Keratinocyte (primary cell): ENCODE results near the gene TNNT2. TPM values are rescaled to one million over a fixed set of nuclear protein-coding genes. Genes with fewer than 3 reads are reported as not detected.

ENCODE experiments used
- DNase-seq: peaks from one replicate; pipeline ENCODE4 v3.0.0-alpha.2; 2011; ENCODE audit warnings: low read depth, missing footprints, low spot score
- FAIRE-seq: peaks from 2 replicates; lab custom pipeline; 2011; peaks lifted over from hg19 to GRCh38; lab: Jason Lieb, UNC
- H2AFZ ChIP-seq: 2 replicates; pipeline ENCODE4 v1.6.0; 2012; ENCODE audit warnings: low read length, control low read depth, inconsistent platforms; ENCODE audit not compliant: control insufficient read depth
- H3K27ac ChIP-seq: 2 replicates; pipeline ENCODE4 v1.5.1; 2011; ENCODE audit warnings: low read length; ENCODE audit not compliant: control insufficient read depth, insufficient read depth
- H3K27me3 ChIP-seq: 3 replicates; pipeline ENCODE4 v1.6.0; 2011; ENCODE audit warnings: low read length; ENCODE audit not compliant: control insufficient read depth, insufficient read depth; ENCODE audit errors: extremely low read depth
- H3K36me3 ChIP-seq, 2 experiments: 2 replicates in 1 of 2; 3 replicates in 1 of 2; pipeline ENCODE4 v1.5.1; 2011; ENCODE audit warnings: low read length in 2 of 2, mild to moderate bottlenecking in 1 of 2; ENCODE audit not compliant: control insufficient read depth in 2 of 2, insufficient read depth in 2 of 2; ENCODE audit errors: extremely low read depth in 1 of 2
- H3K4me1 ChIP-seq: 3 replicates; pipeline ENCODE4 v1.5.1; 2011; ENCODE audit warnings: low read length; ENCODE audit not compliant: control insufficient read depth, insufficient read depth; ENCODE audit errors: extremely low read depth
- H3K4me2 ChIP-seq: 3 replicates; pipeline ENCODE4 v1.6.0; 2011; ENCODE audit warnings: low read depth, low read length; ENCODE audit not compliant: control insufficient read depth, insufficient read depth; ENCODE audit errors: extremely low read depth
- H3K4me3 ChIP-seq, 3 experiments: fragments of 200-600 bp in 1 of 3; sonication (generic) in 1 of 3; 2 replicates in 2 of 3; 3 replicates in 1 of 3; pipeline ENCODE4 v1.5.1; 2011 to 2016; ENCODE audit warnings: low read length in 3 of 3, mild to moderate bottlenecking in 3 of 3, control low read depth in 2 of 3, inconsistent platforms in 1 of 3, low read depth in 1 of 3, mixed read lengths in 1 of 3, mixed run types in 1 of 3, moderate library complexity in 1 of 3; ENCODE audit not compliant: control insufficient read depth in 2 of 3, insufficient read depth in 2 of 3; ENCODE audit errors: extremely low read depth in 1 of 3
- H3K79me2 ChIP-seq: 2 replicates; pipeline ENCODE4 v1.6.0; 2012; ENCODE audit warnings: low read length; ENCODE audit not compliant: control insufficient read depth, insufficient read depth
- H3K9ac ChIP-seq: 3 replicates; pipeline ENCODE4 v1.6.0; 2011; ENCODE audit warnings: low read length; ENCODE audit not compliant: control insufficient read depth, insufficient read depth; ENCODE audit errors: extremely low read depth
- H3K9me1 ChIP-seq: 3 replicates; pipeline ENCODE4 v1.6.0; 2011; ENCODE audit warnings: low read length; ENCODE audit not compliant: control insufficient read depth, insufficient read depth; ENCODE audit errors: extremely low read depth
- H3K9me3 ChIP-seq: 2 replicates; pipeline ENCODE4 v1.5.1; 2012; ENCODE audit warnings: low read depth, low read length; ENCODE audit not compliant: control insufficient read depth
- H4K20me1 ChIP-seq: 3 replicates; pipeline ENCODE4 v1.6.0; 2011; ENCODE audit warnings: low read length; ENCODE audit not compliant: control insufficient read depth, insufficient read depth; ENCODE audit errors: extremely low read depth
- EZH2 ChIP-seq: IDR thresholded peaks from one replicate; pipeline ENCODE4 v1.6.1; 2012; ENCODE audit warnings: inconsistent platforms, mild to moderate bottlenecking, low read length, moderate library complexity
- dilution Hi-C: fragments of 300-500 bp; cut with MboI; formaldehyde crosslinking; loops from one replicate; pipeline ENCODE4 v1.7.0; 2020; ENCODE audit warnings: low sequenced_read_pairs; ENCODE audit not compliant: extremely low pct_ligation_motif_present
- polyA plus RNA-seq, 5 experiments: library from polyadenylated mRNA; depleted of rRNA in 3 of 5; stranded (reverse) in 3 of 5; stranded (forward) in 1 of 5; unstranded in 1 of 5; fragments of >200 nt; gene quantifications; 1 replicate in 1 of 5; 2 replicates in 3 of 5; 3 replicates in 1 of 5; pipeline versions ENCODE4 v1.2.1 to v1.2.3, GENCODE V29; 2011 to 2012; ENCODE audit warnings: missing spikeins in 2 of 5, low read depth in 1 of 5, low replicate concordance in 1 of 5
- TF ChIP-seq, protein P1 (sequence below), 3 experiments: IDR thresholded peaks in 1 of 3; conservative IDR thresholded peaks in 1 of 3; optimal IDR thresholded peaks in 1 of 3; 2 replicates in 2 of 3; 3 replicates in 1 of 3; pipeline versions ENCODE3 to v1.5.1; 2011; ENCODE audit warnings: low read length in 3 of 3, mild to moderate bottlenecking in 3 of 3, moderate library complexity in 2 of 3, control low read depth in 1 of 3, inconsistent platforms in 1 of 3; ENCODE audit not compliant: insufficient read depth in 2 of 3; ENCODE audit errors: extremely low read depth in 1 of 3

The TNNT2 gene
- polyA plus RNA-seq, 1 donor (not counting 4 experiments of a cell fraction or from before 2014, with no cell fraction given): 1.4 TPM

DNA sequence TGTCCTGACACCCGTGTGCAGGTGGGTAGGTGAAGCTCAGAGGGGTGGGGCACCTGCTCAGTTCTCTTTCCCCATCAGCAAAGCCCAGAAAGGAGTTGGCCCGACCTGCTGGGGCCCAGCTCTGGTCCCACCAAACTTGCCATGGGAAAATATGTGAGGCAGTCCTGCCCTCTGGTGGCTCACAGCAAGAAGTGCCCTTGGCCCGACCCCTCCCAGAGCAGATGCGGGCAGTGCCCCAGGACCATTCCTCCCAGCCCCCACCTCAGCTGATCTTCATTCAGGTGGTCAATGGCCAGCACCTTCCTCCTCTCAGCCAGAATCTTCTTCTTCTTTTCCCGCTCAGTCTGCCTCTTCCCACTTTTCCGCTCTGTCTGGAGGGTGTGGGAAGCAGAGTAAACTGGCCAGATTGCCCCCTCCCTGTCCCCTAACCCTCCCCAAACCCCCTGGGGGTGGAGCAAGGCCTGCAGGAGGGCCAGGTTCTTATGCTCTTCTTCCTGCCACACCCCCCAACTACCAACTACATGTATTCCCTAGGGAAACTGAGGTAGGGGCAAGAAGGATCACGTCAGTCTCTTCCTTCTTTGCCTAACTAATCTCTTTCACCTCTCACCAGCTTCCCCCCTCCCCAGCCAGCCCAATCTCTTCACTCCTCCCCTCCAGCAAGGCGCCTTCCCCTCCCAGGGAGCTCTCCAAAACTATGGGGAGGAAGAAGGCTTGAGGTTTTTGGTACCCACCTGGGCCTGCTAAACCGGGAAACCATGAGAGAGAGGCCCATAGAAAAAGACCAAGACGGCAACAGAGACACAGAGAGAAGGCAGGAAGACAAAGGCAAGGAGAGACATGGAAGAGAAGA is 15.6 kb downstream of the TNNT2 start:
- Histone ChIP-seq H3K4me3 (no peak overlapping the region), H3K27ac (no peak overlapping the region), H4K20me1 (no peaks in the 10 kb centered on the region), H3K9me1 (no peaks in the 10 kb centered on the region), H3K79me2 (no peaks in the 10 kb centered on the region), H3K9me3 (no peaks in the 10 kb centered on the region), H3K27me3 (peaks cover 17% of the 10 kb centered on the region), H3K36me3 (no peaks in the 10 kb centered on the region), H2AFZ (no peak overlapping the region), H3K4me1 (peaks cover 11% of the 10 kb centered on the region), H3K9ac (no peak overlapping the region), H3K4me2 (no peak overlapping the region)
- dilution Hi-C loops: no loop called here
- FAIRE-seq (peak; percentile 96), DNase-seq (no peak)
- TF ChIP-seq, protein P1, sequence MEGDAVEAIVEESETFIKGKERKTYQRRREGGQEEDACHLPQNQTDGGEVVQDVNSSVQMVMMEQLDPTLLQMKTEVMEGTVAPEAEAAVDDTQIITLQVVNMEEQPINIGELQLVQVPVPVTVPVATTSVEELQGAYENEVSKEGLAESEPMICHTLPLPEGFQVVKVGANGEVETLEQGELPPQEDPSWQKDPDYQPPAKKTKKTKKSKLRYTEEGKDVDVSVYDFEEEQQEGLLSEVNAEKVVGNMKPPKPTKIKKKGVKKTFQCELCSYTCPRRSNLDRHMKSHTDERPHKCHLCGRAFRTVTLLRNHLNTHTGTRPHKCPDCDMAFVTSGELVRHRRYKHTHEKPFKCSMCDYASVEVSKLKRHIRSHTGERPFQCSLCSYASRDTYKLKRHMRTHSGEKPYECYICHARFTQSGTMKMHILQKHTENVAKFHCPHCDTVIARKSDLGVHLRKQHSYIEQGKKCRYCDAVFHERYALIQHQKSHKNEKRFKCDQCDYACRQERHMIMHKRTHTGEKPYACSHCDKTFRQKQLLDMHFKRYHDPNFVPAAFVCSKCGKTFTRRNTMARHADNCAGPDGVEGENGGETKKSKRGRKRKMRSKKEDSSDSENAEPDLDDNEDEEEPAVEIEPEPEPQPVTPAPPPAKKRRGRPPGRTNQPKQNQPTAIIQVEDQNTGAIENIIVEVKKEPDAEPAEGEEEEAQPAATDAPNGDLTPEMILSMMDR (optimal IDR thresholded peaks at IDR 0.05 in 1 of 3, IDR thresholded peaks at IDR 0.05 in 1 of 3, conservative IDR thresholded peaks at IDR 0.05 in 1 of 3; ENCODE audit: extremely low read depth in 1 of 3, insufficient read depth in 2 of 3, low read length in 3 of 3): peak; percentile 89 to 95 (median 92)
- no peak for TF ChIP-seq EZH2

DNA sequence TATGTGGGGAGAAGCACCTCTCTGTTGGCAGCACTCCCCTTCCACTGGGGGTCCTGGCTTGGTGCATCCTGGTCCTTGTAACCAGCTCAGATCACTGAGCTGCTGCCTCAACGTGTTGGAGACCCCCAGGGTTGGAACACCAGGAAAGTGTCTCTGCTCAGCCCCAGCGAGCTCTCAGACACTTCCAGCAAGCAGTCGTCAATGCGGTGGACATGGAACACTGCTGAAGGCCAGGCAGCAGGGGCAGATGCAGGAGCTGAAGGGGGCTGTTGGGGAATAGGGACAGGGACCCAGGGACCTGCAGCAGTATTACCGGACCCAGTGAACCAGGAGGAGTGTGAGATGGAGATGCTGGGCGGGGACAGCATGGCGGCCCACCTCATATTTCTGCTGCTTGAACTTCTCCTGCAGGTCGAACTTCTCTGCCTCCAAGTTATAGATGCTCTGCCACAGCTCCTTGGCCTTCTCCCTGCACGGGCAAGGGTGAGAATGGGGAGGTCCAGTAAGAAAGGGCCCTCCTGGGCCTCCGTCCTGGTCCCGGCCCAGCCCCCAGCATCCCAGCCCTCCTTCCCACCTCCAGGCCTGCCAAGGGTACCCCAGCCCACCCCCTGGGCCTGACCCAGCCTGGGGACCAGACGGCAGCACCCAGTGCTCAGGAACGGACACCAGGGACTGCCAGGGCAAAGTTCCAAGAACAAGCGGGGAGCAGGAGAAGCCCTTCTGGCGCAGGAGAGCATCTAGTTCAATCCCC is 16.4 kb downstream of the TNNT2 start:
- no peaks in the 10 kb centered on the region for H3K9me3 ChIP-seq
- H3K4me3 ChIP-seq: no peak overlapping the region
- dilution Hi-C loops: no loop called here
- peaks cover 11% of the 10 kb centered on the region for H3K4me1 ChIP-seq
- H3K79me2 ChIP-seq: no peaks in the 10 kb centered on the region
- FAIRE-seq (no peak), DNase-seq (no peak)
- TF ChIP-seq, protein P1 (optimal IDR thresholded peaks at IDR 0.05 in 1 of 3, IDR thresholded peaks at IDR 0.05 in 1 of 3, conservative IDR thresholded peaks at IDR 0.05 in 1 of 3; ENCODE audit: extremely low read depth in 1 of 3, insufficient read depth in 2 of 3, low read length in 3 of 3): no peak
- no peak for TF ChIP-seq EZH2
- peaks cover 11% of the 10 kb centered on the region for H3K27me3 ChIP-seq
- no peak overlapping the region for H2AFZ ChIP-seq
- H3K9me1 ChIP-seq: no peaks in the 10 kb centered on the region
- no peak overlapping the region for H3K9ac ChIP-seq
- no peaks in the 10 kb centered on the region for H4K20me1 ChIP-seq
- no peaks in the 10 kb centered on the region for H3K36me3 ChIP-seq
- no peak overlapping the region for H3K27ac ChIP-seq
- H3K4me2 ChIP-seq: no peak overlapping the region
